Measurements from ENCODE around the gene SAMSN1.

The SAMSN1 gene

GRCh38 chr21:14591377-14591776 lies 45.3 kb upstream of the SAMSN1 start:
- no peak overlapping the region for H3K4me3 ChIP-seq (ENCODE audit: low read length)
- TF ChIP-seq CTCF (conservative IDR thresholded peaks at IDR 0.05; ENCODE audit: low read length), result no peak
- DNase-seq (ENCODE audit: low read depth), result no peak

- TF ChIP-seq CTCF (conservative IDR thresholded peaks at IDR 0.05; ENCODE audit: low read length), result no peak
- no peak for DNase-seq (ENCODE audit: low read depth)
- no peak overlapping the region for H3K4me3 ChIP-seq (ENCODE audit: low read length)
Observed at GRCh38 chr21:14589855-14590563, 43.9 kb upstream of the SAMSN1 start.

- no peak for TF ChIP-seq CTCF (conservative IDR thresholded peaks at IDR 0.05; ENCODE audit: low read length)
- no peak for DNase-seq (ENCODE audit: low read depth)
- H3K4me3 ChIP-seq (ENCODE audit: low read length), result no peak overlapping the region
Observed at GRCh38 chr21:14587266-14587665, 41.2 kb upstream of the SAMSN1 start.

GRCh38 chr21:14585122-14585521 lies 39.0 kb upstream of the SAMSN1 start:
- no peak overlapping the region for H3K4me3 ChIP-seq (ENCODE audit: low read length)
- no peak for TF ChIP-seq CTCF (conservative IDR thresholded peaks at IDR 0.05; ENCODE audit: low read length)
- DNase-seq (ENCODE audit: low read depth), result no peak

GRCh38 chr21:14584357-14585095 lies 38.4 kb upstream of the SAMSN1 start:
- TF ChIP-seq CTCF (conservative IDR thresholded peaks at IDR 0.05; ENCODE audit: low read length), result no peak
- H3K4me3 ChIP-seq (ENCODE audit: low read length), result no peak overlapping the region
- no peak for DNase-seq (ENCODE audit: low read depth)

GRCh38 chr21:14583629-14584255 lies 37.6 kb upstream of the SAMSN1 start:
- DNase-seq (ENCODE audit: low read depth), result no peak
- H3K4me3 ChIP-seq (ENCODE audit: low read length), result no peak overlapping the region
- TF ChIP-seq CTCF (conservative IDR thresholded peaks at IDR 0.05; ENCODE audit: low read length), result no peak
